SH-SY5Y (cell line): Measurements from ENCODE around the gene SLC30A10.

ENCODE experiments used
- GATA2 ChIP-seq: IDR thresholded peaks from 2 replicates; pipeline ENCODE4 v1.6.1; 2011; ENCODE audit warnings: mild to moderate bottlenecking, low read depth, low read length
- GATA3 ChIP-seq: IDR thresholded peaks from 2 replicates; pipeline ENCODE4 v1.6.1; 2011; ENCODE audit warnings: low read depth, mild to moderate bottlenecking, low read length, moderate library complexity

SLC30A10 gene

GRCh38 chr1:219882096-219882495 is 46.3 kb downstream of the SLC30A10 start:
- TF ChIP-seq GATA3 = no peak
- TF ChIP-seq GATA2 = no peak

- TF ChIP-seq GATA3 (no peak), GATA2 (no peak)
Measured at GRCh38 chr1:219880765-219881457, 47.4 kb downstream of the SLC30A10 start.

- TF ChIP-seq GATA3 (no peak), GATA2 (no peak)
Measured at GRCh38 chr1:219876798-219877209, 51.6 kb downstream of the SLC30A10 start.

GRCh38 chr1:219875860-219876259 is 52.5 kb downstream of the SLC30A10 start:
- TF ChIP-seq GATA2 (no peak), GATA3 (no peak)

GRCh38 chr1:219871427-219872057 is 56.8 kb downstream of the SLC30A10 start:
- TF ChIP-seq GATA2 = no peak
- no peak for TF ChIP-seq GATA3
